GM19239 (cell line): Measurements from ENCODE around the gene MRPL47.

Experiments
- DNase-seq: peaks from one replicate; pipeline ENCODE4 v3.0.0; 2011; ENCODE audit warnings: low spot score; ENCODE audit not compliant: insufficient read length
- FAIRE-seq: peaks from 2 replicates; lab custom pipeline; 2011; peaks lifted over from hg19 to GRCh38; lab: Jason Lieb, UNC

The MRPL47 gene

GRCh38 chr3:179599531-179599930 is 4.9 kb downstream of the MRPL47 start:
- FAIRE-seq, result no peak
- DNase-seq, result no peak

GRCh38 chr3:179591313-179591712 is 13.1 kb downstream of the MRPL47 start:
- FAIRE-seq (no peak), DNase-seq (no peak)

- FAIRE-seq (no peak), DNase-seq (no peak)
Observed at GRCh38 chr3:179590669-179591068, 13.8 kb downstream of the MRPL47 start.

- DNase-seq (no peak), FAIRE-seq (peak; percentile 33)
Observed at GRCh38 chr3:179589143-179589542, 15.3 kb downstream of the MRPL47 start.

GRCh38 chr3:179580992-179581391 is 23.4 kb downstream of the MRPL47 start:
- FAIRE-seq, result no peak
- no peak for DNase-seq

GRCh38 chr3:179565496-179565895 is 38.9 kb downstream of the MRPL47 start:
- DNase-seq, result no peak
- peak; percentile 60 for FAIRE-seq

- peak; percentile 36 for DNase-seq
- peak; percentile 83 for FAIRE-seq
Observed at GRCh38 chr3:179563271-179563783, 41.1 kb downstream of the MRPL47 start.

GRCh38 chr3:179562591-179563270 is 41.7 kb downstream of the MRPL47 start, which contains the start of gene ACTL6A:
ACTL6A (plus strand) TSS chr3:179562926; CDS start chr3:179563093, 167 bp downstream.
- FAIRE-seq, result peak; percentile 94
- peak; percentile 95 for DNase-seq

- DNase-seq (no peak), FAIRE-seq (no peak)
Observed at GRCh38 chr3:179560791-179561190, 43.6 kb downstream of the MRPL47 start.

GRCh38 chr3:179558742-179559364 is 45.6 kb downstream of the MRPL47 start:
- FAIRE-seq (peak; percentile 53), DNase-seq (peak; percentile 32)

GRCh38 chr3:179551349-179552105 is 52.9 kb downstream of the MRPL47 start:
- DNase-seq (no peak), FAIRE-seq (no peak)

GRCh38 chr3:179546814-179547241 is 57.6 kb downstream of the MRPL47 start:
- FAIRE-seq (no peak), DNase-seq (no peak)

- FAIRE-seq (no peak), DNase-seq (no peak)
Observed at GRCh38 chr3:179544981-179545645, 59.3 kb downstream of the MRPL47 start.

GRCh38 chr3:179542375-179542774 is 62.1 kb downstream of the MRPL47 start:
- FAIRE-seq, result no peak
- DNase-seq, result no peak

- FAIRE-seq (no peak), DNase-seq (no peak)
Observed at GRCh38 chr3:179541596-179541995, 62.8 kb downstream of the MRPL47 start.

- DNase-seq (no peak), FAIRE-seq (no peak)
Observed at GRCh38 chr3:179541094-179541493, 63.3 kb downstream of the MRPL47 start.
